Fibroblast of peridontal ligament (primary cell): Measurements from ENCODE around the gene ULK2.
A peak's percentile ranks its signal among the peaks of the same experiment; 100 is the strongest.

Experiments
- DNase-seq: peaks from one replicate; pipeline ENCODE4 v3.0.0-alpha.2; 2010; ENCODE audit errors: extremely low read depth

ULK2 gene

DNA sequence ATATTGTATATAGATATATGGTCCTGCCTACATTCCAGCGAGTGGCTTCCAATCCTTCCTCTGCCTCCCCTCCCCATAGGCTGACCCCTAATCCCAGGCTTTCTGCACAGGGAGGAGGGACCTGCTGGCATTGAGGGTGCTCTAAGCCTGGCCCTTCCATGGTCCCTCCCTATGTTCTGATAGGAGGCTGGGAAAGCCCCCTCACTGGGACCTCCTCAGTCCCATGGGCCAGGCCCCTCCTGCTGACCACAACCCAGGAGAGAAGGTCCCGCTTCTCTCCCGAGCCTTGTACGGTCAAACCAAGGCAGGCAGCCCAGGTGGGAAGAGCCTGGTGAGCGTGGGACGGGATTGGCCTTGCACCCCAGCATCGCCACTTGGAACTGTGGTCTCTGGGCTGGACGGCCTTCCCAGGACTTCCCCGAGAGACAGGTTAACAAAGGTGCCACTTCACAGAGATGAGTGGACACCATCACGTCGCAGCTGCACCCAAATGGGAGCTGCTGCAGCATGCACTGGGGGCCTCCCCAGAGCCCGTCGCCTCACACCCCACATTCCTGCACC lies 120.5 kb downstream of the ULK2 start:
- DNase-seq = no peak

DNA sequence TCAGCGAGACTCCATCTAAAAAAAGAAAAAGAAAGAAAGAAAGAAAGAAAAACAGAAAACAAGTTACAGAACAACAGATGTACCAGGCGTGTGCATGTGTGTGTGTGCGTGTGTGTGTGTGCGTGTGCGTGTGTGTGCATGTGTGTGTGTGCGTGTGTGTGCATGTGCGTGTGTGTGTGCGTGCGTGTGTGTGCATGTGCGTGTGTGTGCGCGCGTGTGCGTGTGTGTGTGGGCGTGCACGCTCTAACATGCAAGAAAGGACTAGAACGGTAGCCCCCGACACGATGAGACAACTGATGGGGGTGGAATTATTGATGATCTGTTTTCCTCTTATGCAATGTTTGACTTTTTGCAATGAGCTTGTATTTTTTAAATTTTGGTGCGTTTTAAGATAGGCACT lies 121.2 kb downstream of the ULK2 start:
- DNase-seq = no peak

DNA sequence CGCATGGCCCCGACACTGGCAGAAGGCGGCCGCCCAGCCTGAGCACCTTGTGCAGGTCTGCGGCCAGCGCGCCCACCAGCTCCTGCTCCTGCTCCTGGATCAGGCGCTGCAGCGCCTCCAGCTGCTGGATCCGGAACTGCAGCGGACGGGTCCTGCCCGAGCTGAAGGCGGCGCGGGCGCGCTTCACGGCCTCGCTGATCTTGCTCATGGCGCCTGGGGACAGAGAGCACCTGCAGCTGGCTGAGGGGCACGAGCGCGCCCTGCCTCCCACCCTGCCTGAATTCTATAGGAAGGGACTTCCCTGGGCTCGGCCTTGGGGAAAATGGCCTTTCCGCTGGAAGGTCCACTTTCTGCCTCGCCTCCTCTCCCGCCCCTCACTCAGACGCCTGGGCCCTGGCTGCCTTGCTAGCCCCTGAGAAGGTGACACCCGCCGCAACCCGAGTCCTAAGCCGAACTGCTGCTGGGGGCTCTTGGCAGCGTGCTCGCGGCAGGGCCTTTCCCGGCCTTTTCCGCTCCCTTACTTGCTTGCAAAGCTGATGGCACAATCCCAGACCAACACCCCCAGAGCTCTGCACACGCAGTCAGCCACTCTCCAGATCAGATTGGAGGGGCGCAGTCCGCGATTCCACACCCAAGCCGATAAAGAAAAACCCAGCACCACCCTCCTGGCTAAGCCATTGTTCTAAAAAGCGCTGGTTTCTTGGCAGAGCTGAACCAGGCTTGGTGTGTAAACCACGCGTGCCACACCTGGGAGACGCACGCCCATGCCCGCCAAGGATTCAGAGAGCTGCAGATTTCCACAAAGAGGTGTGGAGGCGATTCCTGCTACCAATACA lies 122.6 kb downstream of the ULK2 start:
- peak; percentile 52 for DNase-seq

DNA sequence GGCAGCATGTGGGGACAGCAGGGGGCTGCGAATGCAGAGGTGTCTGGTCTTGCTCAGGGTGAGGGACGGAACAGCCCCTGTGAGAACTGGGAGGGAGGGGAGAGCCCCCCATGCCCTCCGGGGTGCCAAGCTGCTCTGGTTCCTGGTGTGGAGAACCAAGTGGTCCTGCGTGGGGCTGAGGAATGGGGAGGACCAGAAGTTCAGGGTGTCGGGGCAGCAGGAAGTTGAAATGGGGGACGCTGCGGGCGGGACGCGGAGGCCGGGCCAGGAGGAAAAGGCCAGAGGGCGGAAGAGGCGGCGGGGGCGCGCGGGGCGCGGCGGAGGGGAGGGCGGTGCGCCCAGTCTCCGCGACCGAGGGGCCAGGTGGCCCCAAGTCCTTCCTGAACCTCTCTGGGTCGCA lies 123.2 kb downstream of the ULK2 start:
- no peak for DNase-seq

DNA sequence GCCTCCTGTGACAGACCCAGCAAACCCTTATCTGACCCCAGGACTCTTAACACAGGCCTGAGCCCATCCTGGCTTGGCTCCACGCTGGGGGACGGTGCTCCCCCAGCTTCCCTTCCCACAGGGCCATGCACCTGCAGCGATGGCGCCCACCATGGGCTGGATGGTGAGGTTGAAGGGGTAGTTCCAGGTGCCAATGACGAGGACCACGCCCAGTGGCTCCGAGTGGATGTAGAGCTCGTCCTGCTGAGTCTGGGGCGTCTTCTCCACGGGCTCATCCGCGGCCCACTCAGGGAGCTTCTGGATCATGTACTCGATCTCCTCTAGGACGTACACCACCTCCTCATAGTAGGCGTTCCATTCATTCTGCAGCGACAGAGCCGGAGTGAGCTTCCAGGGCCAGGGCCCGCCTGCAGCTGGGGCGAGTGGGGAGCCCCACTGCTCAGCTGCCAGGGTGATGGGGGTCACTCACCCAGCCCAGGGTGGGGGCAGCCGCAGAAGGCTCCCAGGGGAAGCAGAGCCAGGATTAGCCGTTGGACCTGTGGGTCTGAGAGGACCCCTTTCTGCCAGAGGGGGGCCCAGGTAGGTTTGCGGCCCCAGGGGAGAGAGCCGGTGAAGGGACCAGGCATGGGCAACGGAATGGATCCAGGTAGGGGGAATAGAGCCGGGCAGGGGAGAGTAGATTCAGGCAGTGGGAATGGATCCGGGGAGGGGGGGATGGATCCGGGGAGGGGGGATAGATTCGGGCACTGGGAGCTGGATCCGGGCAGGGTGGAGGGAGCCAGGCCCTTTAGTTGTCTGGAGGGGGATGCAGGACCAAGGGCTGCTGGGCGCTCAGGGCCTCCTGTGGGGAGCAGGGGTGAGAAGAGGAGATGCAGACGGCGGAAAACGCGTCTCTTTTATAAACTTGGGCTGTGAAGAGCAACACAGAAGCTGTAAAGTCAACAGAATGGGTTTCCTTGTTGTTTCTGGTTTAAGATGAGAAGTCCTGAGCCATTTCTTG lies 124.3 kb downstream of the ULK2 start:
- no peak for DNase-seq

DNA sequence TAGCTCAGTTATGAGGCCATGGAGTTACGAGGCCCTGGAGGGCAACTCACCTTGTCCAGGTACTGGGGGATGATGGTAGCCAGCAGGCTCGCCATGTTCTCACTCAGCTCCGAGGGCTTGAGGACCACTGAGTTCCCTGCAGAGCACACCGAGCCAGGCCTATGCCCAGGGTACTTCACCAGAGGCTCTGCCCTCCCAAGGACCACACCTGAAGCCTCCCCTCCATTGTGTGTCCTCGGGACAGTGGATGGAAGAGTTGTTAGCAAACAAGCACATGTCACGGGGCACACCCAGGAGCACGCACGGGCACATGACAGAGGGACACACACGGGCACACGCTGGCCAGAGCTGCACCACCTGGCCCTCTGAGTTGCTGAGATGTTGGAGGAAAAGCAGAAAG lies 125.2 kb downstream of the ULK2 start:
- no peak for DNase-seq

DNA sequence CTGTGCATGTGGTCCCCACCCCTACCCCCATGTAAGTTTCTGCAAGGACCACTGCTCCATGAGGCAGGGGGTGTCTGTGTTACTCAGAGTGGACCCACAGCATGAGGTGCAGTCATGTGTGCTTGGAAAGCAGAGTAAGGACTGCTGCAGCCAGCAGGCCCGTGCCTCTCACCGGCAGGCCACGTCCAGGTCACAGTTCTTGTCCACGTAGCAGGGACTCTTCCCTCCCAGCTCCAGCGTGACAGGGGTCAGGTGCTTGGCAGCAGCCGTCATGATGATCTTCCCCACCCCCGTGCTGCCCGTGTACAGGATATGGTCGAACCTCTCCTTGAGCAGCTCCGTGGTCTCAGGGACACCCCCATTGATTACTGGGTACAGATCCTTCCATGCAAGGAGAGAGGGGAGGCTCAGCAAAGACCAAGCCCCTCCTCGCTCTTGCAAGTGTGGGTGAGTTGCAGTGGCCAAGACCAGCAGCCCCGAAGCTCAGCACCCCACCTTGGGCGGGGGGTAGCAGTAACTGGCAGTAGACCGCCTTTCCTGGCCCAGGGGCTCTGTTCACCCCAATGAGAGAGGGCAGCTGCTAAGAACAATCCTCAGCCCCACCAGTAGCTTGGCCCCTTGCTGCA lies 125.8 kb downstream of the ULK2 start:
- DNase-seq = no peak

DNA sequence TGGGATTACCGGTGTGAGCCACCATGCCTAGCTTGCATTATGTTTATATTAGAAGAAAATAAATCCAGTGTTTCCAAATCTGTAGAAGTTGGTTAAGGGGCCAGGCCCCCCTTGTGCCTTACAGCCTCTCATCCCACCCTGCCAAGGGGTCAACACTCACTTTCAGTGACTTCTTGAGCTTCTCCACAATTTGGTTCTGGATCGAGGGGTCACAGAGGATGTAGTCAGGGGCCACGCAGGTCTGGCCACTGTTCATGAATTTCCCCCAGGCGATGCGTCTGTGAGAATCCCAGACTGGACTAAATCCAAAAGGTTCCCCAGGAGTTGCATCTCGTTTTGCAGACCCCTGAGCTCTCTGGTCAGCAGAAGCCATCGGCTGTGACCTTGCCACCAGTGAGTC lies 126.8 kb downstream of the ULK2 start:
- DNase-seq = no peak

DNA sequence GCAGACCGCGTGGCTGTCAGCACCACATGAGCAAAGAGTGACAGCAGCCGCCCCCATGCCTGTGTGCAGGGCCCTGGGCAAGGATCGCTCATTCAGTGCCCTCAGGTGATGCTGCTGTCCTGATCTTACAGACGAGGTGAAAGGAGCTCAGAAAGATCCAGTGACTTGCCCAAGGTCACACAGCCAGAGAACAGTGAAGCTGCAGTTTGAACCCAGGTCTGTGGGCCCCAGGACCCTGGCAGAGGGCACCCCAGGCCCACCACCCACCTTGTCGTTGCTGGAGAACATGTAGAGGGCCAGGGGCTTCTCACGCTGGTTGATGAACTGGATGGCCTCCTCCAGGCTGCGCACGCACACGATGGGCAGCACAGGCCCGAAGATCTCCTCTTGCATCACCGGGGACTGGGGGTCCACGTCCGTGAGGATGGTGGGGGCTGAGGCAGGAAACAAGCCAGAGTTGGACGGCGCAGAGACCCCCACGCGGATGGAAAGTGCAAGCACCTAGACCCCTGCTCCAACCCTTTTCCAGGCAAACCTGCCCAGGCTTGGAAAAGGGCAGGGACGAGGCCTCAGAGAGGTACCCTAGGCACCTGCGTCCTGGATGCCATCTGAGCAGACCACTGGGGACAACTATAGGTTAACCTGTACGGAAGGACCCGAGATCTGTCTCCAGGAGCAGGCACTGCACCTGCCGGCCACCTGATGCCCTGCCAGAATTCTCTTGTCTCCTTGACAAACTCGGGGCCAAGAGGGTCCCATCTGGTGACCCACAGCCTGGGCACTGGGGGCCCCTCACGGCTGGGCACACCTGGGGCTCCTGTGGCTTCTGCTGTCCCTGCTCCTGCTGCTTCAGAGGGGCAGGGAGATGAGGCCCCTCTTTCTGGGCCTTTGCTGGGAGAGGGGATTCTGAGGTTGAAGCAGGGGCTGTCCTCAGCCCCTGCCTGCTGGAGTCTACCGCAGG lies 128.2 kb downstream of the ULK2 start:
- no peak for DNase-seq

DNA sequence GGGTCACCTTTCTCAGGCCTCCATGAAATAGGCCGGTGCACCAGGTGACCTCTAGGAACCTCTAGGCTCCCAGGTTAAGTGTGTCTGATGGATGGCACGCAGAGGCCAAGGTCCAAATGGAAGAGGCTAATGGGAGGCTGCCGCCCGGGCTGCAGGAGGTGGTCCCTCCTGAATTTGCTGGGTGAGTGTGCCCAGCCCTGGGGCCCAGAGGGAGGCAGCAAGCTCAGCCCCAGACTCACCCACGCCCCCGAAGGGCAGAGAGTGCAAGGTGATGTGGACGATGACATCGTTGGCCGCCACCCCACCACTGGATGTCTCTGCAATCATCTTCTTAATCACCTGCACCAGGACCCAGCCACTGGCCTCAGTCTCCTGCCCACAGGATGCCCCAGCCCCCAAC lies 129.0 kb downstream of the ULK2 start:
- no peak for DNase-seq

DNA sequence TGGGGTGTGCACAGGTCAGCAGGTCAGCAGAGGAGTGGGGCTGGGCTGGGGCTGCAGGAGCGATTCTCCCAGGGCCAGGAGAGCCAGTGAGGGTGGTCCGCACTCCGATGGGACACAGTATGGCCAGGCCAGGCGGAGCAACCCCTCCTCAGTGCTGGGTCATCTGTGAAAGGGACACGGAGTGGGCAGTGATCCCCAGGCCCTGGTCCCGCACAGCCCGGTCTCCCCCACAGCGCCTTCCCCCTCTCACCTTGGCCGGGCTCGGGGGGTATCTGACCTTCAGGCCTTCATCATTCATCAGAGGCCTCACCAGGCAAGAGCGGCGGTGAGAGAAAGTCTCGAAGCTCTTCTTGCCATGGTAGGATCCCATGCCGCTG lies 129.7 kb downstream of the ULK2 start:
- no peak for DNase-seq

DNA sequence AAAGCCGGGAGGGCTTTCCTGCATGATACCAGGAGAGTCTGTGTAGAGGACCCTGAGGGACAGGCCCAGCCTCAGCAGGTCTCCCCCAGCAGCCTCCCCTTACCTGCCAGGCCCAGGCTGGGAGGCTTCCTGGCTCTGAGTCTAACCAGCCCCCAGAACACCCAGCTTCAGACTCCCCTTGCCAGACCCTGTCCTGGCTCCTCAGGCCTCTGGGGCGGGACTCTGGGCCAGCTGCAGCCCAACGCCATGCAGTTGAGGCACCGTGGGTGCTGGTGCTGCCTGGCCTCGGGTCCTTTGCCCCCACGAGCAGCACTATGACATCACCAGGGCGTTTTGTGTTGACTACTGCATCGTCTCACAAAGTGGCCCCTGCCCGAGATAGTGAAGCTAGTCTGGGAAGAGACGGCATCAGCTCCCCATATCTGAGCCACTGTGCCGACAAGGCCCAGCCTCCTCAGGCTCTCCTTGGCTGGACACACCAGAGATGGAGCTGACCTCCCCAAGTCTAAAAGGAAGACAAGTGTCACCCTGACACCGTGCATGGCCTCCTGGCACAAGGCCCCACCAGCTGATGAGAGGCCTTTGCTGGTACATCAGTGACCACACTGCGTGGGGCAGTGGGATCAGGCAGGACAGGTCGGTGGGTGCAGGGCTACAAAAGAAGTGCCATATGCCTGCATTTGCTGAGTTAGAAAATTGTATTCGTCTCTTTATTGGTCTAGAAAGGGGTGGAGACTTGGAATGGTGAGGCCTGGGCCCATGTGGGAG lies 130.2 kb downstream of the ULK2 start:
- DNase-seq = no peak

DNA sequence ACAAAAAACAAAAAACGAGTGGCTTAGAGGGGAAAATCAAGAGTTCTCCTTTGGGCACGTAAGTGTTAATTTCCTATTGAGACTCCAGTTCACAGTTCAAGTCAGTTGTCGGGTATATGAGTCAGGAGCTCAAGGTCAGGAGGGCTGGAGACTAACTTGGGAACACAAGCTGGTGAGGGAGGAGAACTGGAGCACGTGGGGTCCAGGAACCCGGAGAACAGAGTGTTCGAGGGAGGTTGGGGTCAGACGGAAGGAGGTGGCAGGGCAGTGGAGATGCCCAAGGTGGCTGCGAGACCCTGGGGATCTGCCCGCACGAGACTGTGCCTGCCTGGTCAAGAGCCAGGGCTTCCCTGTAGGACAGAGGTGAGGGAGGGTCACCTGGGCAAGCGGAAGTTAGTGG lies 131.7 kb downstream of the ULK2 start:
- no peak for DNase-seq

DNA sequence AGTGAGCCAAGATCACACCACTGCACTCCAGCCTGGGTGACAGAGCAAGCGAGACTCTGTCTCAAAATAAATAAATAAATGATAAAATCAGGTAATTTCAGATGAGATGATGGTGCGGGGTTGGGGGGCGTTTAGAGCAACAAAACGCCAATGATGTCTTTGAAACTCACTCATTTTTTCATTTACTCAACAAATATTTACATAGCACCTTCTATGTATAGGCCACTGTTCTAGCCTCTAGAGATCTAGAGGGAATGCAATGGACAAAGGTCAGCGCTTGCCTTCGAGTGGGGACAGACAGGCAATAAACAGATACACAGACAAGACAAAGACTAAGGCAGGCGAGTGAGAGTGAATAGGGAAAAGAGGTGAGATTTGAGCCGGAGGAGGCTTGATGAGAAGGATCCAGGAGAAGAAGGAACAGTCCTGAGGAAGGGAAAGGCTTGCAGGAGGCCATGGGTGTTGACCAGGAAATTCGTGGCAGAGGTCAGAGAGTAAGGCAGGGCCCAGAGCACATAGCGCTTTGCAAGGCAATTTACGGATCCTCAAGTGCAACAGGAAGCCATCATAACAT lies 133.7 kb downstream of the ULK2 start:
- DNase-seq = no peak

DNA sequence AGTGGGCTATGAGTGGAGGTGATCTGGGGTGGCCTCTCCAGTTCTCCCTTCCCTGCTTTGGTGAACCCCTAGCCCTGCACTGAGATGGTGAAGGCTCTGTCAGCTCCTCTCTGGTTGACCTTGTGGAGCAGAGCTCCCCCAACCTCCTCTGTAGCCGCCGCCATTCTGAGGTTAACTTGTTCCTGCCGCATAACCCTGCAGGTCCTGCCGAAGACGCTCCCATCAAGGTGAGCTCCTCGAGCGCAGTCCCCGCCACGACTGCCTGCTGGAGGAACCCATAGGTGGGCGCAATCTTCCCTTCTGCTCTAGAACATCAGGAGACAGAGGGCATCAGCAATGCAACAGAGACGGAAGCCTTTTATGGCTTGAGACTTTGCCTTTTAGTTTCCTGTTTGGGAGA lies 136.1 kb downstream of the ULK2 start:
- DNase-seq = no peak

DNA sequence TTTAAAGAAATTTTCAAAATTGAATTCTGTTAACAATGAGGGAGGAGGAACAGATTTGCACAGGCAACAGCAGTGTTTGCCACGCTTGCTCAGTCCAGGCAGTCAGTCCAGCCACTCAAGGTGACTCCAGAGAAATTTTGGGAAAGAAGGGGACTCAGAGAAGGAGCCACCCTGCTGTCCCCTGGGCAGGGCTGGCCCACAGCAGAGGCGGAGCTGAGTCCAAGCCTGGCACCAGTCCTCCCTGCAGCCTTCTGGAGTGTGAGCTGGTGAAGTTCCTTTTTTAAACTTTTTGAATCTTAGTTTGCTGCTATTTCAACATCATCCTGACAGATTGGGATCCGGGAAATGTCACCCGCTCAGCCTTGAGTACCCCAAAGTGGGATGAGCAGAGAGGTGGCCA lies 136.9 kb downstream of the ULK2 start:
- DNase-seq = no peak

DNA sequence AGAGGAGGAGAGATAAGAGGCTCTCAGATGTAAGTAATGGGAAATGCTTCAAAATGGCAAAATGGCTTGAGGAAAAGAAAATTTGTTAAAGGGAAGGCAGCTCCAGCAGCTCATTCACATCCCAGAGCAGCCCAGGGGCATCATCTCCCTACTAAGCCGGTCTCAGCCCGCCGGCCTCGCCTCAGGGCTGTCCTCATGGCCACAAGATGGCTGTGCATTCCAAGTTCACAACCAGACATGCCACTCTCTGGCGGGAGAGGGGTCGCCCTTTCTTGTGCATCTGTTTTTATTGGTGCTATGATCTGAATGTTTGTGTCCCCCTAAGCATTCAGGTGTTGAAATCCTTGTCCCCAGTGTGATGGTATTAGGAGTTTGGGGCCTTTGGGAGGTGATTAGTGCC lies 137.8 kb downstream of the ULK2 start:
- no peak for DNase-seq

DNA sequence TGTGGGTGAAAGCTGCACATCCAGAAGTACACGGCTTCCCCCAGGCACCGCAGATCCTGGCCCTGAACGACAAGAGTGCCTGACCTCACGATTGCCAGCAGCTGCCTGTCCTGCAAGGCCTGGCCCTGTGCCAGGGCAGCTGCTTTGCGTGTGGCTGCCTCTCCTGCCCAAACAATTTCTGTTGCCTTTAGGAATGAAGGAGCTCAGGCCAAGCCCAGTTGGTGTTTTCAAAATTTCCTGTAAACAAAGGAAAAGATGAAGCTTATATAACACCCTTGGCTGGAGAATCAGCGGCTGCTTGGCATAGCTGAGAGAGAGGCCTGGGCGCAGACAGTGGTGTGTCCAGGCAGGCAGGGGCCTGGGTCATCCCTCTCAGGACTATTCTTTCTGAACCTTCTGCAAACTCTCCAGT lies 139.6 kb downstream of the ULK2 start:
- DNase-seq = peak; percentile 91

DNA sequence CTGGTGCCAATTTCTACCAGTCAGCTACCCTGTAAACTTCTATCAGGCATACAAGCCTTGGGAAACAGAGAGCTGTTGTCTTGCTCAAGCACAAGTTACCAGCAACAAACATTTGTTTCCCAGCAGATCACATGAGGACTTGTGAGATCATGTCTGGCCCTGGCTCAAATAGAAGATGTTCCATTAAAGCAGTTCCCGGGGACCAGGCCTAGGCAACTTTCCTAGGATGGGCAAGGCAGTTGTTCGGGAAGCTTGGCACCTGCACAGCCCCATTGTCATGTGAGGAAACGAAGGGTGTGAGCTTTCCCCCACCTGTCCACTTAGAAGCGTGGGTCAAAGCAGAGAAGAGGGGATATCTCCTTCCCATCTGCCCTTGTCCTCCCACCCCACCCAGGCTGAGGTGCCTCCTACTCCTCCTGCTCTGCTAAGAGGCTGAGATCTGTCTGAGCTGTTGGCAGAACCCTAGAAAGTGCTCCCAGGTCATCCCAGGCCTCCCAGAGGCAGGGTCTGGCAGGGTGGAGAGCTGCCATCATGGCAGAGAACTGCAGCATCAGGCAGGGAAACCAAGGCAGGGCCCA lies 140.1 kb downstream of the ULK2 start:
- peak; percentile 92 for DNase-seq
